Measurements from ENCODE around the gene ZNF678.

The ZNF678 gene

DNA sequence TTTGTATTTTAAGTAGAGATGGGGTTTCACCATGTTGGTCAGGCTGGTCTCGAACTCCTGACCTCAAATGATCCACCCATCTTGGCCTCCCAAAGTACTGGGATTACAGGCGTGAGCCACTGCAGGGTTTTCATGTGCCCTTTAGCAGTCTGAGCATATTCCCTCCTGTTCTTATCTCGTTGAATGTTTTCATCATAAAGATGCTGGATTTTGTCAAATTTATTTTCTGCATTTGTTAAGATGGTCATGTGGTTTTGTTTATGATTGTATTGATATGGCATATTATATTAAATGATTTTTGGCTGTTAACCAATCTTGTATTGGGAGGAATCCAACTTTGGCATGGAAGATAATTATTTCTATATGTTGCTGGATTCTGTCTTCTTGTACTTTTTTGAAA, 163.0 kb downstream of the ZNF678 start:
- no peak for DNase-seq
